Activated gamma-delta T cell (primary cell): ENCODE measurements around the gene NDUFB2.
"Not testable (repeated sequence)": the region's sequence is repeated elsewhere in the genome, so short reads cannot be mapped to it uniquely, and the experiment has no call there.

ENCODE experiments used
- DNase-seq: peaks from one replicate; lab custom pipeline; 2025; lab: John Stamatoyannopoulos, UW

Gene NDUFB2

GRCh38 chr7:140672382-140673062 lies 24.0 kb upstream of the NDUFB2 start, which contains the start of gene ADCK2:
Gene ADCK2, plus strand, starts transcription at chr7:140672945. Its CDS starts 386 bp downstream, at chr7:140673331.
- DNase-seq: no peak

- peak; percentile 42 for DNase-seq
These were observed 23.3 kb upstream of the NDUFB2 start for GRCh38 chr7:140673063-140673773.

GRCh38 chr7:140673774-140674155 lies 22.7 kb upstream of the NDUFB2 start:
- DNase-seq: no peak

GRCh38 chr7:140674356-140674800 lies 22.1 kb upstream of the NDUFB2 start:
- DNase-seq: no peak

DNA sequence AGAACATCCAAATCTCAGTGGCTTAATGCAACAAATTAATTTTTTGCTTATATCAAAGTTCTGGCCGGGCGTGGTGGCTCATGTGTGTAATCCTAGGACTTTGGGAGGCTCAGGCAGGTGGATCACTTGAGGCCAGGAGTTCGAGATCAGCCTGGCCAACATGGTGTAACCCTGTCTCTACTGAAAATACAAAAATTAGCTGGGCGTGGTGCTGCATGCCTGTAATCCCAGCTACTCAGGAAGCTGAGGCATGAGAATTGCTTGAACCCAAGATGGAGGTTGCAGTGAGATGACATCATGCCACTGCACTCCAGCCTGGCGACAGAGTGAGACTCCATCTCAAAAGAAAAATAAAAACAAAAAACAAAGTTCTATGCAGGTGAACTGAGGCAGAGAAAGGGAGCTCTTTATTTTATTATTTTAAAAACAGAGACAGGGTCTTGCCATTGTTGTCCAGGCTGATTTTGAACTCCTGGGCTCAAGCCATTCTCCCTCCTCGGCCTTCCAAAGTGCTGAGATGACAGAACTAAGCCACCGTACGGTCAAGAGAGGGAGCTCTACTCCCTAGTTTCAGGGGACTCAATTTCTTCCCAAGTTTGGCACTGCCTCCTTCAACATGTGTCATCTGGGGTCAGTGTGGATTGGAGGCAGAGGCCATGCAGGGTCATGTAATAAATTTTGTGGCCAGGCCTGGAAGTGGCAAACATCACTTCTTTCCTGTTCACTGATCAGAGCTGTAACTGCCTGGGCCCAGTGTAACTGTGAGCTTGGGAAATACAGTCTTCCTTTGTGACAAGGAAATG lies 21.4 kb upstream of the NDUFB2 start:
- DNase-seq: no peak

DNA sequence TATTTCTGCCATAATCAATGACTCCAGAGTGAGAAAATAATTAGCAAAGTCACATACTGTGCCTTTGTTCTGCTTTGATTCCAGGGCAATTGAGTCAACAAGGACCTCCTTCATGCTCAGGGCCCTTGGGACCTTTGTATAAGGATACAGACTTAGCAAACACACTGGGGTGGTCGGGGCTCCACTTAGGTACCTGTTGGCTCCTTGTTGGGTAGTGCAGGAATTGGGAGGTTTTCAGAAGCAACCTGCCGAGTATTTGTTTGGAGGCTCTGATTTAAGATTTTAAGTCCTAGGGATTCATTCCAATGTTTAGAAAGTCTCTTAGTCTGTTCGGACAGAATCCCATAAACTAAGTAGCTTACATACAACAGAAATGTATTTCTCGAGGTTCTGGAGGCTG lies 20.8 kb upstream of the NDUFB2 start:
- no peak for DNase-seq

GRCh38 chr7:140676306-140676705 lies 20.2 kb upstream of the NDUFB2 start:
- DNase-seq: no peak

- DNase-seq: not testable (repeated sequence)
These were observed 19.6 kb upstream of the NDUFB2 start for GRCh38 chr7:140676956-140677355.

DNA sequence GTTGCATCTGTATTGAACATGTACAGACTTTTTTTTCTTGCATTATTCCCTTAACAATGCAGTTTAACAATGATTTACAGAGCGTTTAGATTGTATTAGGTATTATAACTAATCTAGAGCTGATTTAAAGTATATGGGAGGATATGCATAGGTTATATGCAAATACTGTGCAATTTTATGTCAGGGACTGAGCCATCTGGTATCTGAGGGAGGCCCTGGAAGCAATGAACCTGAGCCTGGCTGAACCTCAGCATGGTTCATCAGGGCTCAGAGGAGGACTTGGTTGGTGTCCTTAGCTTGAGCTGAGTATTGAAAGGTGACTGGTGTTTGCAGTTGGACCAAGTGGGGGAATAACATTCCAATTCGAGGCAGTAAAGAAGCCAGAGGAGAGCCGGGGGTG lies 19.0 kb upstream of the NDUFB2 start:
- DNase-seq: no peak

GRCh38 chr7:140678081-140678815 lies 18.3 kb upstream of the NDUFB2 start:
- DNase-seq: no peak

- no peak for DNase-seq
These were observed 17.7 kb upstream of the NDUFB2 start for GRCh38 chr7:140678816-140679130.

DNA sequence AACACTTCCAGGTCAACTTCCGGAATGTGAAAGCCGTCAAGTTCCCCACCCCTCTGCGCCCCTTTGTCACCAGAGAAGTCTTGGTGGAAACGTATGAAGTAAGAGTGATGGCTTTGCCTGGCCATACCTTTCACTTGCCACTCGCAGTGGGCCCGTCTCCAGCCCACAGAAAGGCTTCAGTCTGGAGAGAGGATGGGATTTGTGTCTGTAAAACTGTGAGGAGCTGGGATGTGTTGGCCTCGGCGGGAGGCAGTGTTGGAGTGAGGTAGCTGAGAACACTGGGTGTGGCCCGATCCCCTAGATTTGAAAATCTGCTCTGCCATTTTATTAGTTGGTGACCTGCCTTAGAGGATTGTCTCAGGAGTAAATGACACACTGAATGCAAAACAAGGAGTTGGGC lies 17.3 kb upstream of the NDUFB2 start:
- DNase-seq: no peak

GRCh38 chr7:140680886-140681285 lies 15.6 kb upstream of the NDUFB2 start:
- DNase-seq: no peak

DNA sequence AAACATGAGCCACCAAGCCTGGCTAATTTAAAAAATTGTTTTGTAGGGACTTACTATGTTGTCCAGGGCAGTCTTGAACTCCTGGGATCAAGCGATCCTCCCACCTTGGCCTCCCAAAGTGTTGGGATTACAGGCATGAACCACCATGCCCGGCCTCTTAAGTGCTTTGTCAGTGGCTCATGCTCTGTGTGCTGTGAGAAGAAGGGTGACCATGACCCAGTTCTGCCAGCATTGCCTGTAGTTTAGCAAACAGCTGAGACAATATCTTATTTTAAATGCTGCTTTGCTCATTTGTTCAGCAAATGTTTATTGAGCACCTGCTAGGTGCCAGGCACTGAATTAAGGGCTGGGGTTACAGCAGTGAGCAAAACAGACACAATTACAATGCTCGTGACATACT lies 14.7 kb upstream of the NDUFB2 start:
- no peak for DNase-seq

DNA sequence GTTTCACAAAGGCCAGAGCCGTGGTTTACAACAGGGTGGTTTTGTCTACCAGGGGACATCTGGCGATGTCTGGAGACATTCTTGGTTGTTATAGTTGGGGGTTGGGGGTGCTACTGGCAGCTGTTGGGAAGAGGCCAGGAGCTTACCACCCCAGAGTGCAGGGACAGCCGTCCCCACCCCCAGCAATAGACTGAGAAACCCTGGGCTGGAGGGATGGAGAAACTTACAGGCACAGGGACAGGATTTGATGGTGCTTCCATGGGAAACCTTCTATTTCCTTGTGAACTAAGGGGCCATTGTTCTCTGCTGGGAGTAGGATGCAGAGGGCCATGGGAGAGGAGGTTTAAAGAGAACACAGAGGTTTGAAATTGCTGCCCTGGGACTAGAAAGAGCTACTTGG lies 12.9 kb upstream of the NDUFB2 start:
- no peak for DNase-seq

- no peak for DNase-seq
These were observed 12.2 kb upstream of the NDUFB2 start for GRCh38 chr7:140684066-140684950.

GRCh38 chr7:140685407-140686087 lies 11.0 kb upstream of the NDUFB2 start:
- DNase-seq: no peak

- no peak for DNase-seq
These were observed 9.6 kb upstream of the NDUFB2 start for GRCh38 chr7:140686921-140687320.

DNA sequence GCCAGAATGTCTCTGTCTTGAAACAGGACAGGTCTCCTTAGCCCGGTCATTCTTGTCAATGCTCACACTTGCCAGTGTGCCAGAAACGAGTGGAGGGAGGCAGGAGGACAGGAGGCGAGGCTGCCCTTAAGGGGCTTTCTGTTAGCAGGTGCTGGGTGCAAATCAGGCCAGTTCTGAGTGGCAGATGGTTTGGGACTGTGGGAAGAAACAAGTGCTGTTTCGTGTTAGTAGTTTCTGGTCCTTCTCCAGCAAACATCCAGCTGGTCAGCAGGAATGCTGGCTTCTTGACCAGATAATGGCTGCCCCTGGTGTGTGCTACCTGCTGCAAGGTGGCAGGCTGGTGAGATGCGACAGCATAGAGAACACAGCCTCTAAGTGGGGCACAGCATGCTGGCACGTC lies 8.2 kb upstream of the NDUFB2 start:
- no peak for DNase-seq
